GM21367 (cell line): ENCODE results near the gene ZNF865.
A peak's percentile ranks its signal among the peaks of the same experiment; 100 is the strongest.

ENCODE experiments used
- ATAC-seq: cut with Tn5 transposase; IDR thresholded peaks from one replicate; pipeline ENCODE4 v1.9.1; 2021; ENCODE audit not compliant: unreplicated experiment

The ZNF865 gene

DNA sequence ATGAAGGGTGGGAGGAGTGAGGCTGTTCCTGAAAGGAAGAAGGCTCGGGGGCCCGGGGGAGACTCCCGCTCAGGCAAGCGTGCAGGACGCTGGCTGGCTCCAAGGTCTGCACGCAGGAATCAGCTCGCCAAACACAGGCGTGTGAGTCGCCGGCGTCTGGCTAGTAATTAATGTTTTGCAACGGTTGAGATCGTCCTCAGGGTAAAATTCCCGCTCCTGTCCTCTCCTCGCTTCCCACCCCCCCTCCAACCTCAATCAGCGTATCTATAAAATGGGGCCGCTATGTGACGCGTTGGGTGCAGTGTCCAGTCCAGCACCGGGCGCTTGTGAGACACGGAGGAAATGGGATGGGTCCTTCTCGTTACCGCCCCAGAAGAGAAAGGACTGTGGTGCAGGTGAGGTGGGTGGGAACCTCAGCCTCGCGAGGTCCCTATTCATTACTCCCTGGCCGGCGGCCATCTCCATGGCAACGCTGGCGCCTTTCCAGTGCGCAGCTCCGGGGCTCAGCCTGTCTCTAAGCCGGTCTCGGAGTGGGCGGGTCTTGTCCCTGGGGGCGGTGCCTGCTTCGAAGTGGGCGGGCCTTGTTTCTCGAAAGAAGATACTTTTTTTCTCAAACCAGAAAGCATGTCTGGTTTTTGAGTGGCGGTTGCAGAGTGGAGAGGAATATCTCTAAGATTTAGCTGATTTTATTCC lies 18.3 kb upstream of the ZNF865 start:
- ATAC-seq, result peak; percentile 85

- no peak for ATAC-seq
Observed at GRCh38 chr19:55588738-55589137, 16.7 kb upstream of the ZNF865 start.

DNA sequence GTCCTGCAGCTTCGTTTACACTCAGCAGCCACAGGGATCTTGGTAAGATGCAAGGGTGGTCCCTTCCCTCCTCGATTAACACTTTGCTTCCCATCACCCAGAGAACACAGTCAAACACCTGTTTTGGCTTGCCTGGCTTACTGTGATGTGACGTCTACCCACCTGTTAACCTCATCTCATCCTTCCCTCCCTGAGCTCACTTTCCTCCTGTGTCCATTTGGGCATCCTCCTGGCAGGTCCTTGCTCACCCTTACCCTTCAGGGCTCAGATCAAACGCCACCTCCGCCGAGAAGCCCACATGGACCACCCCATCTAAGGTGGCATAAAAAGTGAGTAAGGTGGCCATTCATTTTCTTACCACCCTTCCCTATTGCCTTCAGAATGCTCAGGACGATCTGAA lies 15.3 kb upstream of the ZNF865 start:
- no peak for ATAC-seq

GRCh38 chr19:55590617-55591016 lies 14.8 kb upstream of the ZNF865 start:
- ATAC-seq, result no peak

DNA sequence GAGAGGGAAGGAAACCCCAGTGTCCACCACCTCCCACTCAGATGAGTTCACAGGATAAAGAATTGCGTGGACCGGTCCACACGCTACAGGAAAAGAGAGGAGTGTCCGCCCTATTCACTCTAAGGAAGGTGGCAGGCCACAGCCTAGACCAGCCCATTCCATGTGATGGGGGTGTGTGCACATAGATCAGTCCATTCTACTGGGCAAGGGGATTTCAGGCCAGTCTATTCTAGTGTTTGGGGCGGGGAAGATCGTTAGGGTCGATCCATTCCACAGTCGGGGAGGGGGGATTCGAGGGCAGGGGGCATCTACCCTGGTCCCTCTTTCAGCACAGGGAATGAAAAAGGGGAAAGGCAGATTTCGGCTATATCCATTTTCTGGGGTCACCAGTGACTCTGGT lies 13.9 kb upstream of the ZNF865 start:
- ATAC-seq, result no peak

- ATAC-seq, result no peak
Observed at GRCh38 chr19:55592391-55593090, 12.9 kb upstream of the ZNF865 start.

DNA sequence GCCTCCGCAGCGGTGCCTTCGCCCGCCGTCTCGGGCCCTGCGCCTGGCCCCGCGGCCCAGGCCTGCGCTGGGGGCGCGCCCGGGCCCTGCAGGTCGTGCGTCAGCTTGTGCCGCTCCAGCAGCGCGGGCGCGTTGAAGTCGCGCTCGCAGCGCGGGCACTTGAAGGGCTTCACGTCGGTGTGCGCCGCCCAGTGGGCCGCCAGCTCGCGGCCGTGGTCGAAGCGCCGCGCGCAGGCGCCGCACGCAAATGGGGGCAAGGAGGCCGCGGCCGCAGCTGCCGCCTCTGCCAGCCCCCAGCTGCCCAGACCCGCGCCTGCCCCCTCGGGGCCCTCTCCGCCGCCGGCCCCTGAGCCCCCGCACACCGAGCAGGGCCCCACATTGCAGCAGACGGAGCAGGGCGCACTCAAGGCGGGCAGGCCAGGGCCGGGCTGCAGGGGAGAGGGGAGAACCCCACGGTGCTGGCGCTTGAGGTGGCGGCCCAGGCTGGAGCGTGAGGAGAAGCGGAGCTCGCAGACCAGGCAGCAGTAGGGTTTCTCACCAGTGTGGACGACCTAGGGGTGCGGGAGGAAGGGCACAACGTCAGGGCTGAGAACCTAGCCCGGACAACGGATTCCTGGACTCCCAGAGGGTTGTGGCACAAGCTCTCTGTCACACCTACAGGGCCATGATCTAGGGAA lies 12.2 kb upstream of the ZNF865 start:
- ATAC-seq, result no peak

DNA sequence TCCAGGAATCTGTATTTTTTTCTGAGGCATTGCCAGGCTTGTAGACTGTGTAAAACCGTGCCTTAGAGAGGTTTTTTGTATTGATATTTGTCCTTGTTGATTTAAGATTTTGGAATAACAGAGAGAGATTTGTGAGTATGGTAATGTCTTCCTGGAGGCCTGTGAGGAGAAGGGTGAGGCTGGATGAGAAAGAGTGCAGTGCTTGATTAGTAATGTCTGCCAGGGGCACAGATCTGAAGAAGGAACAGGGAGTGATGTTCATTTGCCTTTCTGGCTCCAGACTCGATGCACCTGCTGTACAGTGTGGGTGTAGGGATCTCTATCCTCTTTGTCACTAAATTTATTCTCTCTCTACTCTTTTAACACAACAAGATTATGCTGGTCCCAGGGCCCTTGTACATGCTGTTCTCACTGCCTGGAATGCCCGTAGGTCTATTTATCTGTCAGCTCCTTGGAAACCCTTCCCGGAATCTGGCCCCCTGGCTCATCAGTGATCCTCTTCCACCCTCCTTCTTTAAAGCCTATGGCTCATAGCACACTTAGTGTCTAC lies 10.4 kb upstream of the ZNF865 start:
- no peak for ATAC-seq

- ATAC-seq, result no peak
Observed at GRCh38 chr19:55596304-55596703, 9.1 kb upstream of the ZNF865 start.

GRCh38 chr19:55597501-55597921 lies 7.9 kb upstream of the ZNF865 start:
- no peak for ATAC-seq

DNA sequence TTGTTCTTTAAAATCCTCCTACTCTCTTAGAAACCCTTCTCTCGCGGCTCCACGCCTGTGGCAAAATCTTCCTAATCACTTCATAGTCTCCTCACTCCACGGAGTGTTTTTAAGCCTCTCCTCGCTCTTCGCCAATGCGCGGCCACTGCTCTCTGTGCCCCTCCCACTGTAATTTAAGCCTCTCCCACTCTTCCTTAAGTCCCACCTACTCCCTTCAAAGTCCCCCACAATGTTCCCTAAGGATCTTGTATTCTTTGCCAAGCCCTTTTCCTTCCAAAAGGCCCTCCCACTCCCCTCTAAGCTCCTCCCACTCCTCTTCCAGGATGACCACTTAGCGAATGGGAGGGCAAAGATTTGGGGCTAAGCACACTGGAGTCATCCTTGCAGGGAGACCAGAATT lies 7.4 kb upstream of the ZNF865 start:
- no peak for ATAC-seq

DNA sequence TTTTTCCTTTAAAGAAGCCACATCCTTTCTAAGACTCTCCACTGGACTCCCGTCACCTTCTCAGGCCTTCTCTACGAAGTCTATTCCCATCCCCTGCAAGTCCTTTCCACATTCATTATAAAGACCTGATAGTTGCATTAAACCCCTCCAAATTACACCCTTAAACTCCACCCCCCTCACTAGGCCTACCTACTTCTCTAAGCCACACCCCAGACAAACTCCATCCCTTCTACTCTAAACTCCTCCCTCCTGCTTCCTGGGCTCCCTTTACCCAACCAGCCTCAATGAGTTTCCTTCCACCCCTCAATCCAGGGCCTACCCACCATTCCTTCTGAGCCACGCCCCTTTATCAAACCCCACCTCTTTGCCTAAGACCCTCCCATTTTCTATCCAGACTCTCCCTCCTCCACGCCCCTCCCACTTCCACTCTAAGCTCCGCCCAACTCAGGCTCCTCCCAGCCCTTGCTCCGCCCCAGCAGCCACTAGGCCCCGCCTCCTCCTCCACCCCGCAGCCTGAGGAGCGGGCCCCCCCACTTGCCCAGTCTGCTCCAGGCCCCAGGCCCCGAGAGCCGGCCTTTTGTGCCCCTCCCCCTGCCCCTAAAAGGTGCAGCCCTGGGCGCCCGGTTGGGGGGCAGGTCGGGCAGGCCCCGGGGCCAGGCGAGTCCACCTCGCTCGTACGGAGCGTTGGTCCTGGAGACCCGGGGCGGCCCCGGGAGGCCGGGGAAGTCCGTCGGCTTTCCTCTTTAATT lies 6.6 kb upstream of the ZNF865 start:
- peak; percentile 36 for ATAC-seq

- ATAC-seq, result peak; percentile 36
Observed at GRCh38 chr19:55599468-55599841, 6.0 kb upstream of the ZNF865 start, which contains the start of gene FIZ1. FIZ1 (minus strand) TSS chr19:55599517; CDS start chr19:55597865, 1,652 bp downstream.

- peak; percentile 29 for ATAC-seq
Observed at GRCh38 chr19:55599842-55600661, 5.4 kb upstream of the ZNF865 start, which contains the start of gene ZNF524. ZNF524 (plus strand) TSS chr19:55600288; CDS start chr19:55602113, 1,825 bp downstream.

GRCh38 chr19:55600662-55601028 lies 4.8 kb upstream of the ZNF865 start:
- ATAC-seq, result no peak

GRCh38 chr19:55601084-55601483 lies 4.4 kb upstream of the ZNF865 start:
- no peak for ATAC-seq

DNA sequence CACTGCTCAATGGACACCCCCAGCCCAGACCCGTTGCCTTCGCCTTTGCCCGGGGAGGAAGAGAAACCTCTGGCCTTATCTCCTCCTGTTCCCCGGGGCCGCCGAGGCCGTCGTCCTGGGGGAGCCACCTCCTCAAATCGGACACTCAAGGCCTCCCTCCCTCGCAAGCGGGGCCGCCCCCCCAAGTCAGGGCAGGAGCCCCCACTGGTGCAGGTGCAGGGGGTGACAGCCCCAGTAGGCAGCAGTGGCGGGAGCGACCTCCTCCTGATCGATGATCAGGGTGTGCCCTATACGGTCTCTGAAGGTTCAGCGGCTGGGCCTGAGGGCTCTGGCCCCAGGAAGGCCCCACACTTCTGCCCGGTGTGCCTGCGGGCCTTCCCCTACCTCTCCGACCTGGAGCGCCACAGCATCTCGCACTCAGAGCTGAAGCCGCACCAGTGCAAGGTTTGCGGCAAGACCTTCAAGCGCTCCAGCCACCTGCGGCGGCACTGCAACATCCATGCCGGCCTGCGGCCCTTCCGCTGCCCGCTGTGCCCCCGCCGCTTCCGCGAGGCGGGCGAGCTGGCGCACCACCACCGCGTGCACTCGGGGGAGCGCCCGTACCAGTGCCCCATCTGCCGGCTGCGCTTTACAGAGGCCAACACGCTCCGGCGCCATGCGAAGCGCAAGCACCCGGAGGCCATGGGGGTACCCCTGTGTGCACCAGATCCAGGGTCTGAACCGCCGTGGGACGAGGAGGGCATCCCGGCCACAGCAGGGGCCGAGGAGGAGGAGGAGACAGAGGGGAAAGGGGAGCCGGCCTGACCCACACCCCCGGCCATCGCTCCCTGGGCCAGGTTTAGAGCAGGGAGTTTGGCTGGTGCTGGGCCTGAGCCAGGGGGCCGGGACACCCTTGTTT lies 3.1 kb upstream of the ZNF865 start:
- no peak for ATAC-seq

GRCh38 chr19:55603115-55603514 lies 2.3 kb upstream of the ZNF865 start:
- no peak for ATAC-seq
